ENCODE data around the gene BANK1.
"Not testable (repeated sequence)": the region's sequence is repeated elsewhere in the genome, so short reads cannot be mapped to it uniquely, and the experiment has no call there.

Gene BANK1

GRCh38 chr4:101864660-101865059 lies 74.1 kb downstream of the BANK1 start:
- no peak for DNase-seq
- in situ Hi-C loops (cut with HindIII; ENCODE audit: low pct_ligation_motif_present, low pct_unique_long_range_greater_than_20kb, low sequenced_read_pairs): no loop called here

- in situ Hi-C loops (cut with HindIII; ENCODE audit: low pct_ligation_motif_present, low pct_unique_long_range_greater_than_20kb, low sequenced_read_pairs): no loop called here
Observed at GRCh38 chr4:101865501-101866062, 75.1 kb downstream of the BANK1 start.

GRCh38 chr4:101870874-101871273 lies 80.3 kb downstream of the BANK1 start:
- DNase-seq: no peak
- in situ Hi-C loops (cut with HindIII; ENCODE audit: low pct_ligation_motif_present, low pct_unique_long_range_greater_than_20kb, low sequenced_read_pairs): no loop called here

More at GRCh38 chr4:101865501-101866062, 75.1 kb downstream of the BANK1 start:
- no peak for DNase-seq

- in situ Hi-C loops (cut with HindIII; ENCODE audit: low pct_ligation_motif_present, low pct_unique_long_range_greater_than_20kb, low sequenced_read_pairs): no loop called here
- no peak for DNase-seq
Observed at GRCh38 chr4:101871962-101872676, 81.6 kb downstream of the BANK1 start.

- no peak for DNase-seq
- in situ Hi-C loops (cut with HindIII; ENCODE audit: low pct_ligation_motif_present, low pct_unique_long_range_greater_than_20kb, low sequenced_read_pairs): no loop called here
Observed at GRCh38 chr4:101885574-101885973, 95.0 kb downstream of the BANK1 start.

GRCh38 chr4:101886826-101887225 lies 96.3 kb downstream of the BANK1 start:
- no peak for DNase-seq
- in situ Hi-C loops (cut with HindIII; ENCODE audit: low pct_ligation_motif_present, low pct_unique_long_range_greater_than_20kb, low sequenced_read_pairs): no loop called here

GRCh38 chr4:101888472-101888871 lies 97.9 kb downstream of the BANK1 start:
- in situ Hi-C loops (cut with HindIII; ENCODE audit: low pct_ligation_motif_present, low pct_unique_long_range_greater_than_20kb, low sequenced_read_pairs): no loop called here
- DNase-seq: no peak

GRCh38 chr4:101905527-101905926 lies 115.0 kb downstream of the BANK1 start:
- DNase-seq; in situ Hi-C loops (cut with HindIII; ENCODE audit: low pct_ligation_motif_present, low pct_unique_long_range_greater_than_20kb, low sequenced_read_pairs): not testable (repeated sequence)

GRCh38 chr4:101910786-101911373 lies 120.3 kb downstream of the BANK1 start:
- in situ Hi-C loops (cut with HindIII; ENCODE audit: low pct_ligation_motif_present, low pct_unique_long_range_greater_than_20kb, low sequenced_read_pairs): no loop called here
- no peak for DNase-seq

- in situ Hi-C loops (cut with HindIII; ENCODE audit: low pct_ligation_motif_present, low pct_unique_long_range_greater_than_20kb, low sequenced_read_pairs): no loop called here
- DNase-seq: no peak
Observed at GRCh38 chr4:101911616-101912015, 121.1 kb downstream of the BANK1 start.

GRCh38 chr4:101914761-101915160 lies 124.2 kb downstream of the BANK1 start:
- DNase-seq: no peak
- in situ Hi-C loops (cut with HindIII; ENCODE audit: low pct_ligation_motif_present, low pct_unique_long_range_greater_than_20kb, low sequenced_read_pairs): no loop called here

GRCh38 chr4:101919373-101919977 lies 128.9 kb downstream of the BANK1 start:
- DNase-seq: no peak
- in situ Hi-C loops (cut with HindIII; ENCODE audit: low pct_ligation_motif_present, low pct_unique_long_range_greater_than_20kb, low sequenced_read_pairs): no loop called here

GRCh38 chr4:101921370-101921769 lies 130.8 kb downstream of the BANK1 start:
- in situ Hi-C loops (cut with HindIII; ENCODE audit: low pct_ligation_motif_present, low pct_unique_long_range_greater_than_20kb, low sequenced_read_pairs): no loop called here
- DNase-seq: no peak

GRCh38 chr4:101931619-101932018 lies 141.1 kb downstream of the BANK1 start:
- no peak for DNase-seq
- in situ Hi-C loops (cut with HindIII; ENCODE audit: low pct_ligation_motif_present, low pct_unique_long_range_greater_than_20kb, low sequenced_read_pairs): no loop called here

GRCh38 chr4:101933855-101934254 lies 143.3 kb downstream of the BANK1 start:
- DNase-seq: no peak
- in situ Hi-C loops (cut with HindIII; ENCODE audit: low pct_ligation_motif_present, low pct_unique_long_range_greater_than_20kb, low sequenced_read_pairs): no loop called here

- DNase-seq: no peak
Observed at GRCh38 chr4:101938836-101939235, 148.3 kb downstream of the BANK1 start.

GRCh38 chr4:101941816-101942358 lies 151.4 kb downstream of the BANK1 start:
- DNase-seq: no peak
- in situ Hi-C loops (cut with HindIII; ENCODE audit: low pct_ligation_motif_present, low pct_unique_long_range_greater_than_20kb, low sequenced_read_pairs): no loop called here

More at GRCh38 chr4:101938836-101939235, 148.3 kb downstream of the BANK1 start:
- in situ Hi-C loops (cut with HindIII; ENCODE audit: low pct_ligation_motif_present, low pct_unique_long_range_greater_than_20kb, low sequenced_read_pairs): no loop called here

GRCh38 chr4:101942891-101943290 lies 152.4 kb downstream of the BANK1 start:
- DNase-seq: no peak
- in situ Hi-C loops (cut with HindIII; ENCODE audit: low pct_ligation_motif_present, low pct_unique_long_range_greater_than_20kb, low sequenced_read_pairs): no loop called here

GRCh38 chr4:101944649-101945048 lies 154.1 kb downstream of the BANK1 start:
- peak; percentile 13 for DNase-seq
- in situ Hi-C loops (cut with HindIII; ENCODE audit: low pct_ligation_motif_present, low pct_unique_long_range_greater_than_20kb, low sequenced_read_pairs): no loop called here

Data from ACHN (cell line).